ENCODE measurements around the gene C12orf57. TPM values are rescaled to one million over a fixed set of nuclear protein-coding genes. Genes with fewer than 3 reads are reported as not detected.

The C12orf57 gene
- total and polyA plus RNA-seq, 2 of the 8 experiments (the other 6 are each of a cell fraction or from before 2014, with no cell fraction given) = 174 to 993 TPM

GRCh38 chr12:6916426-6917200 is 27.2 kb upstream of the C12orf57 start:
- H3K23me2 ChIP-seq (ENCODE audit: low read depth, low read length) = peaks cover 11% of the 10 kb centered on the region; the same call in 1 of the 2 replicates
- H3K9ac ChIP-seq (replicated peaks in 1 of 4; ENCODE audit: extremely low read depth in 1 of 4, low read depth in 3 of 4, low read length in 3 of 4) = no peak overlapping the region
- no peaks in the 10 kb centered on the region for H3K27me3 ChIP-seq (replicated peaks in 1 of 4; ENCODE audit: control insufficient read depth in 3 of 4, extremely low read depth in 1 of 4, insufficient read depth in 3 of 4, low read length in 3 of 4)
- H4K20me1 ChIP-seq (replicated peaks in 1 of 2; ENCODE audit: control insufficient read depth in 1 of 2, insufficient read depth in 2 of 2, low read length in 2 of 2) = peaks cover 0 to 4% of the 10 kb centered on the region in 2 experiments
- no peak overlapping the region for H3K14ac ChIP-seq (ENCODE audit: insufficient read length)
- FAIRE-seq = no peak
- 0 out of 2 replicates have a peak overlapping the region, but pooled peaks have one; percentile 19 for H2AK5ac ChIP-seq (ENCODE audit: low read depth, low read length)
- no peak overlapping the region for H4K91ac ChIP-seq (replicated peaks; ENCODE audit: insufficient read length, low read length)
- H3K36me3 ChIP-seq (ENCODE audit: control insufficient read depth in 2 of 4, insufficient read depth in 4 of 4, low read length in 3 of 4) = peaks cover 16 to 53% (median 32%) of the 10 kb centered on the region in 4 experiments
- no peak overlapping the region for H4K5ac ChIP-seq (ENCODE audit: insufficient read length, low read depth, low read length)
- H3K23ac ChIP-seq (ENCODE audit: insufficient read length) = no peak overlapping the region
- no peak overlapping the region for H2BK5ac ChIP-seq (ENCODE audit: low read depth, low read length)
- H3K4me3 ChIP-seq (ENCODE audit: extremely low read depth in 1 of 4, insufficient read depth in 2 of 4, low read depth in 3 of 4, low read length in 4 of 4) = no peak overlapping the region
- peak overlapping the region; percentile 41; the same call in 1 of the 2 replicates for H4K8ac ChIP-seq (ENCODE audit: extremely low read depth, insufficient read depth, low read length)
- no peaks in the 10 kb centered on the region for H3K9me3 ChIP-seq (ENCODE audit: insufficient read depth in 2 of 2, low read depth in 1 of 2, low read length in 1 of 2)
- peaks cover 0 to 18% (median 9%) of the 10 kb centered on the region in 4 experiments; a peak in 6 of 7 replicates for H3K4me1 ChIP-seq (replicated peaks in 1 of 4; ENCODE audit: control insufficient read depth in 3 of 4, insufficient read depth in 4 of 4, low read length in 3 of 4)
- peak overlapping the region in 1 of 2 experiments; percentile 84; a peak in 1 of 4 replicates for H3K4me2 ChIP-seq (ENCODE audit: insufficient read depth in 1 of 2, low read depth in 2 of 2, low read length in 2 of 2)
- H2AFZ ChIP-seq (ENCODE audit: low read length) = no peak overlapping the region
- no peak overlapping the region for H3K4ac ChIP-seq (replicated peaks; ENCODE audit: insufficient read length, low read depth, low read length)
- CTCF ChIA-PET (ENCODE audit: partially characterized antibody) = interaction anchor here (0.7 to 9.3 kb wide), 10 partner anchors 9 to 53 kb away, joined by 3 to 74 read pairs (median 4); partner anchors contain the start of gene LRRC23
- POLR2A ChIA-PET (ENCODE audit: partially characterized antibody) = interaction anchor here (1.1 to 39.6 kb wide), 7 partner anchors 8 to 64 kb away, joined by 3 to 1027 read pairs (median 18); partner anchors contain the start of genes ATN1, C12orf57, LRRC23 and PTPN6
- H2BK120ac ChIP-seq (replicated peaks; ENCODE audit: low read depth, low read length) = no peak overlapping the region
- no peak overlapping the region for H3K56ac ChIP-seq (replicated peaks; ENCODE audit: insufficient read length, low read depth, low read length)
- H3K27ac ChIP-seq (ENCODE audit: low read depth, low read length) = no peak overlapping the region
- H3K79me1 ChIP-seq (ENCODE audit: low read depth, low read length) = peaks cover 4% of the 10 kb centered on the region
- H2BK12ac ChIP-seq (ENCODE audit: low read depth, low read length) = no peak overlapping the region
- H2BK20ac ChIP-seq (ENCODE audit: low read length) = no peak overlapping the region
- H3K79me2 ChIP-seq (ENCODE audit: control insufficient read depth in 1 of 2, insufficient read depth in 2 of 2, low read length in 2 of 2) = peaks cover 0 to 9% of the 10 kb centered on the region in 2 experiments; a peak in 1 of 4 replicates
- DNase-seq (ENCODE audit: low read depth in 1 of 2, low spot score in 2 of 2) = no peak
- WGBS, 2 experiments (ENCODE audit: extremely low coverage in 1 of 2, insufficient coverage in 1 of 2, insufficient read length in 1 of 2, insufficient replicate concordance in 2 of 2, low coverage in 1 of 2, low lambda C conversion rate in 2 of 2, missing lambda C conversion rate in 1 of 2) = 93% methylated on average over 11 of the region's 11 CpGs; no CpG with 5 or more reads in 1 of the 2 experiments
- H3K18ac ChIP-seq (ENCODE audit: extremely low read depth, low read length) = no peak overlapping the region
- H2BK15ac ChIP-seq (ENCODE audit: low read length) = no peak overlapping the region
- no peak for TF ChIP-seq CTCF (IDR thresholded peaks at IDR 0.05; ENCODE audit: control extremely low read depth in 1 of 3, insufficient read depth in 1 of 3, low read depth in 1 of 3, low read length in 3 of 3)
- no peak for TF ChIP-seq CEBPB (IDR thresholded peaks at IDR 0.05; ENCODE audit: low read depth, low read length)
- TF ChIP-seq SIX5 (IDR thresholded peaks at IDR 0.05; ENCODE audit: low read depth, low read length) = no peak
- TF ChIP-seq PHF8 (conservative IDR thresholded peaks at IDR 0.05; ENCODE audit: low read depth, low read length) = no peak
- no peak for TF ChIP-seq TAF1 (IDR thresholded peaks at IDR 0.05; ENCODE audit: low read depth, low read length)
- TF ChIP-seq RBBP5 (IDR thresholded peaks at IDR 0.05; ENCODE audit: borderline replicate concordance, low read depth, low read length) = no peak
- TF ChIP-seq NANOG (IDR thresholded peaks at IDR 0.05; ENCODE audit: insufficient read depth, low read depth, low read length, poor library complexity, severe bottlenecking) = no peak
- TF ChIP-seq YY1 (IDR thresholded peaks at IDR 0.05; ENCODE audit: low read depth, low read length) = no peak
- no peak for TF ChIP-seq TEAD4 (IDR thresholded peaks at IDR 0.05; ENCODE audit: low read depth, low read length)

Measured in H1 (cell line).